ENCODE measurements around the gene CDH4.

- TF ChIP-seq SIN3A (IDR thresholded peaks at IDR 0.05; ENCODE audit: borderline replicate concordance, insufficient read depth, low read length): no peak
- TF ChIP-seq POLR2AphosphoS5 (IDR thresholded peaks at IDR 0.05; ENCODE audit: low read depth, low read length): no peak
- TF ChIP-seq TAF1 (IDR thresholded peaks at IDR 0.05; ENCODE audit: borderline replicate concordance, insufficient read depth, low read length): no peak
Measured at GRCh38 chr20:61895686-61896057, 643.6 kb downstream of the CDH4 start.

Data from PFSK-1 (cell line).